ENCODE data around the gene PLEKHA6.
A peak's percentile ranks its signal among the peaks of the same experiment; 100 is the strongest.

PLEKHA6 gene

GRCh38 chr1:204203206-204203767, 156.4 kb downstream of the PLEKHA6 start:
- DNase-seq = no peak

- DNase-seq = no peak
Observed at GRCh38 chr1:204202481-204202880, 157.2 kb downstream of the PLEKHA6 start.

- DNase-seq = no peak
Observed at GRCh38 chr1:204201348-204202040, 158.2 kb downstream of the PLEKHA6 start.

GRCh38 chr1:204199579-204199978, 160.2 kb downstream of the PLEKHA6 start:
- DNase-seq = no peak

GRCh38 chr1:204198348-204199340, 161.1 kb downstream of the PLEKHA6 start:
- no peak for DNase-seq

- DNase-seq = no peak
Observed at GRCh38 chr1:204197068-204197467, 162.7 kb downstream of the PLEKHA6 start.

- DNase-seq = no peak
Observed at GRCh38 chr1:204196068-204196795, 163.5 kb downstream of the PLEKHA6 start, which contains the start of gene KISS1. Gene KISS1 (minus strand): TSS chr1:204196491. CDS start chr1:204192876, 3,615 bp downstream.

- DNase-seq = no peak
Observed at GRCh38 chr1:204194771-204195170, 165.0 kb downstream of the PLEKHA6 start.

GRCh38 chr1:204194080-204194479, 165.6 kb downstream of the PLEKHA6 start:
- no peak for DNase-seq

GRCh38 chr1:204192589-204193352, 167.0 kb downstream of the PLEKHA6 start:
- no peak for DNase-seq

- no peak for DNase-seq
Observed at GRCh38 chr1:204192046-204192445, 167.7 kb downstream of the PLEKHA6 start.

GRCh38 chr1:204191456-204191855, 168.3 kb downstream of the PLEKHA6 start:
- no peak for DNase-seq

- DNase-seq = peak; percentile 74
Observed at GRCh38 chr1:204190212-204191211, 169.2 kb downstream of the PLEKHA6 start.

- no peak for DNase-seq
Observed at GRCh38 chr1:204188959-204189639, 170.6 kb downstream of the PLEKHA6 start.

GRCh38 chr1:204186597-204186996, 173.1 kb downstream of the PLEKHA6 start:
- DNase-seq = no peak

- no peak for DNase-seq
Observed at GRCh38 chr1:204181116-204181515, 178.6 kb downstream of the PLEKHA6 start.

GRCh38 chr1:204180133-204180532, 179.6 kb downstream of the PLEKHA6 start:
- DNase-seq = no peak

- no peak for DNase-seq
Observed at GRCh38 chr1:204178487-204179281, 181.0 kb downstream of the PLEKHA6 start.

GRCh38 chr1:204177133-204177532, 182.6 kb downstream of the PLEKHA6 start:
- peak; percentile 15 for DNase-seq
